ENCODE results near the gene PSMB11. TPM values are rescaled to one million over a fixed set of nuclear protein-coding genes. Genes with fewer than 3 reads are reported as not detected.

Gene PSMB11
- not detected for total RNA-seq
- under 1 TPM in 1 of 3 donors, not detected in 2; 0.03 TPM for polyA plus RNA-seq
- long read RNA-seq, donor 1: 0 reads
- long read RNA-seq, donor 2: 0 reads

GRCh38 chr14:23042162-23042965 lies at the start of gene PSMB11:
Gene PSMB11, plus strand, starts transcription at chr14:23042212. Its CDS starts 14 bp downstream, at chr14:23042226.
- H3K27me3 ChIP-seq (replicated peaks in 1 of 7): no peaks in the 10 kb centered on the region
- H3K4me3 ChIP-seq: no peak within 1 kb of the TSS
- H3K9me3 ChIP-seq: no peaks in the 10 kb centered on the region
- intact Hi-C loops (cut with DNase I; ENCODE audit: low total_unique reads): loop anchor here (5.0 kb wide), 1 partner anchor 45 kb away; no protein-coding TSS in a partner anchor
- no peak for DNase-seq
- no peaks in the 10 kb centered on the region for H3K36me3 ChIP-seq
- WGBS, 5 donors: 94 to 97% (median 96%) methylated on average over 27 to 36 of the region's 36 CpGs
- TF ChIP-seq, protein P1, sequence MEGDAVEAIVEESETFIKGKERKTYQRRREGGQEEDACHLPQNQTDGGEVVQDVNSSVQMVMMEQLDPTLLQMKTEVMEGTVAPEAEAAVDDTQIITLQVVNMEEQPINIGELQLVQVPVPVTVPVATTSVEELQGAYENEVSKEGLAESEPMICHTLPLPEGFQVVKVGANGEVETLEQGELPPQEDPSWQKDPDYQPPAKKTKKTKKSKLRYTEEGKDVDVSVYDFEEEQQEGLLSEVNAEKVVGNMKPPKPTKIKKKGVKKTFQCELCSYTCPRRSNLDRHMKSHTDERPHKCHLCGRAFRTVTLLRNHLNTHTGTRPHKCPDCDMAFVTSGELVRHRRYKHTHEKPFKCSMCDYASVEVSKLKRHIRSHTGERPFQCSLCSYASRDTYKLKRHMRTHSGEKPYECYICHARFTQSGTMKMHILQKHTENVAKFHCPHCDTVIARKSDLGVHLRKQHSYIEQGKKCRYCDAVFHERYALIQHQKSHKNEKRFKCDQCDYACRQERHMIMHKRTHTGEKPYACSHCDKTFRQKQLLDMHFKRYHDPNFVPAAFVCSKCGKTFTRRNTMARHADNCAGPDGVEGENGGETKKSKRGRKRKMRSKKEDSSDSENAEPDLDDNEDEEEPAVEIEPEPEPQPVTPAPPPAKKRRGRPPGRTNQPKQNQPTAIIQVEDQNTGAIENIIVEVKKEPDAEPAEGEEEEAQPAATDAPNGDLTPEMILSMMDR (IDR thresholded peaks at IDR 0.05 in 8 of 11, conservative IDR thresholded peaks at IDR 0.05 in 3 of 11): no peak
- TF ChIP-seq POLR2A (IDR thresholded peaks at IDR 0.05): no peak
- no peak for TF ChIP-seq POLR2AphosphoS5 (IDR thresholded peaks at IDR 0.05)
- no peak within 1 kb of the TSS for H3K27ac ChIP-seq
- H3K4me1 ChIP-seq: peaks cover 0 to 24% (median 6%) of the 10 kb centered on the region in 6 donors

GRCh38 chr14:22993517-22993916 lies 48.5 kb upstream of the PSMB11 start:
- intact Hi-C loops (cut with DNase I; ENCODE audit: low total_unique reads): no loop called here

GRCh38 chr14:22994762-22995275 lies 47.2 kb upstream of the PSMB11 start:
- no peak overlapping the region for H3K4me3 ChIP-seq
- H3K27me3 ChIP-seq (replicated peaks in 1 of 7): no peaks in the 10 kb centered on the region
- peaks cover 0 to 58% (median 0%) of the 10 kb centered on the region in 6 donors for H3K36me3 ChIP-seq
- peaks cover 0 to 7% (median 2%) of the 10 kb centered on the region in 6 donors for H3K4me1 ChIP-seq
- no peaks in the 10 kb centered on the region for H3K9me3 ChIP-seq
- intact Hi-C loops (cut with DNase I; ENCODE audit: low total_unique reads): loop anchor here (5.0 kb wide), 1 partner anchor 47 kb away; the partner anchor contains the start of gene PSMB11
- TF ChIP-seq, protein P1 (IDR thresholded peaks at IDR 0.05 in 8 of 11, conservative IDR thresholded peaks at IDR 0.05 in 3 of 11): peak in 9 of 11 experiments; percentile 13 to 62 (median 48)
- TF ChIP-seq POLR2AphosphoS5 (IDR thresholded peaks at IDR 0.05): no peak
- WGBS, 5 donors: 7 to 20% (median 10%) methylated on average over 4 of the region's 4 CpGs
- DNase-seq: no peak
- H3K27ac ChIP-seq: no peak overlapping the region

More at GRCh38 chr14:22993517-22993916, 48.5 kb upstream of the PSMB11 start:
- H3K27me3 ChIP-seq (replicated peaks in 1 of 7): no peaks in the 10 kb centered on the region
- DNase-seq: no peak
- TF ChIP-seq, protein P1 (IDR thresholded peaks at IDR 0.05 in 8 of 11, conservative IDR thresholded peaks at IDR 0.05 in 3 of 11): no peak
- TF ChIP-seq POLR2A (IDR thresholded peaks at IDR 0.05) (no peak), POLR2AphosphoS5 (IDR thresholded peaks at IDR 0.05) (no peak)
- H3K9me3 ChIP-seq: no peaks in the 10 kb centered on the region
- H3K4me1 ChIP-seq: peaks cover 0 to 7% (median 2%) of the 10 kb centered on the region in 6 donors
- no peak overlapping the region for H3K27ac ChIP-seq
- no peak overlapping the region for H3K4me3 ChIP-seq
- H3K36me3 ChIP-seq: peaks cover 0 to 64% (median 1%) of the 10 kb centered on the region in 6 donors

Measured in spleen (tissue), 13 donors.